GM23338 (cell line): ENCODE data around the gene IVL. TPM values are rescaled to one million over a fixed set of nuclear protein-coding genes. Genes with fewer than 3 reads are reported as not detected.

Experiments used
- ATAC-seq: fragments of 200-7000 bp; cut with Tn5 transposase; 3 replicates; pipeline ENCODE4 v1.9.1; 2020
- DNase-seq: peaks from one replicate; pipeline ENCODE4 v3.0.0-alpha.2; 2015; ENCODE audit warnings: low spot score
- H2AFZ ChIP-seq: fragments of 200-600 bp; sonication (generic); 2 replicates; pipeline ENCODE4 v1.8.0; 2016; ENCODE audit warnings: antibody characterized with exemption, mild to moderate bottlenecking, moderate library complexity
- H3F3A ChIP-seq: fragments of 200-600 bp; sonication (generic); replicated peaks from 2 replicates; pipeline ENCODE4 v1.8.0; 2017; ENCODE audit warnings: antibody characterized with exemption, mixed run types, low read depth
- H3K27ac ChIP-seq: fragments of 200-600 bp; sonication (generic); 2 replicates; pipeline ENCODE4 v1.6.1; 2016; ENCODE audit warnings: low read depth
- H3K27me3 ChIP-seq: fragments of 200-600 bp; sonication (generic); 2 replicates; pipeline ENCODE4 v1.8.0; 2016; ENCODE audit warnings: mild to moderate bottlenecking, mixed run types, moderate library complexity; ENCODE audit not compliant: insufficient read depth
- H3K36me3 ChIP-seq: fragments of 200-600 bp; sonication (generic); 2 replicates; pipeline ENCODE4 v1.8.0; 2016; ENCODE audit warnings: mild to moderate bottlenecking; ENCODE audit not compliant: insufficient read depth
- H3K4me1 ChIP-seq: fragments of 200-600 bp; sonication (generic); 2 replicates; pipeline ENCODE4 v1.8.0; 2016; ENCODE audit warnings: mild to moderate bottlenecking, moderate library complexity; ENCODE audit not compliant: insufficient read depth
- H3K4me2 ChIP-seq: fragments of 200-600 bp; sonication (generic); 2 replicates; pipeline ENCODE4 v1.7.1; 2017; ENCODE audit warnings: mixed run types
- H3K4me3 ChIP-seq: fragments of 200-600 bp; sonication (generic); 2 replicates; pipeline ENCODE4 v1.6.1; 2016; ENCODE audit warnings: mixed run types
- H3K79me2 ChIP-seq: fragments of 200-600 bp; sonication (generic); replicated peaks from 2 replicates; pipeline ENCODE4 v1.8.0; 2017; ENCODE audit warnings: mild to moderate bottlenecking; ENCODE audit not compliant: insufficient read depth
- H3K9me2 ChIP-seq: fragments of 200-600 bp; sonication (generic); 2 replicates; pipeline ENCODE4 v1.8.0; 2017; ENCODE audit not compliant: insufficient read depth
- H4K20me1 ChIP-seq: fragments of 200-600 bp; sonication (generic); replicated peaks from 2 replicates; pipeline ENCODE4 v1.8.0; 2017; ENCODE audit warnings: mild to moderate bottlenecking; ENCODE audit not compliant: insufficient read depth
- H3K27ac Mint-ChIP-seq: 2 replicates; pipeline ENCODE4 v1.8.0; 2020; ENCODE audit warnings: inconsistent platforms, mild to moderate bottlenecking, moderate library complexity, mixed read lengths
- H3K27me3 Mint-ChIP-seq: 3 replicates; pipeline ENCODE4 v1.8.0; 2022; ENCODE audit warnings: low read depth, mild to moderate bottlenecking, moderate library complexity, mixed read lengths, inconsistent platforms; ENCODE audit not compliant: insufficient read depth, poor library complexity
- H3K36me3 Mint-ChIP-seq: 3 replicates; pipeline ENCODE4 v1.8.0; 2021; ENCODE audit warnings: low read depth, mild to moderate bottlenecking, inconsistent platforms, moderate library complexity, mixed read lengths
- H3K4me1 Mint-ChIP-seq: 3 replicates; pipeline ENCODE4 v1.8.0; 2020; ENCODE audit warnings: mild to moderate bottlenecking, inconsistent platforms, mixed read lengths
- H3K4me3 Mint-ChIP-seq: 3 replicates; pipeline ENCODE4 v1.8.0; 2021; ENCODE audit warnings: moderate library complexity, mild to moderate bottlenecking, inconsistent platforms, mixed read lengths
- H3K9me3 Mint-ChIP-seq: 3 replicates; pipeline ENCODE4 v1.8.0; 2020; ENCODE audit warnings: moderate library complexity, mild to moderate bottlenecking, inconsistent platforms, mixed read lengths
- CREB1 ChIP-seq: fragments of 250-450 bp; sonication (Bioruptor Pico); IDR thresholded peaks from 2 replicates; pipeline ENCODE4 v1.5.0; 2020; ENCODE audit warnings: low read depth, mild to moderate bottlenecking, moderate library complexity
- CTCF ChIP-seq, 2 experiments: fragments of 200-600 bp in 1 of 2; sonication (generic) in 1 of 2; conservative IDR thresholded peaks; 2 replicates each; pipeline versions ENCODE4 v1.5.1 to v1.6.1; 2016 to 2017; ENCODE audit warnings: antibody characterized with exemption in 2 of 2, low read depth in 2 of 2, mild to moderate bottlenecking in 2 of 2, moderate library complexity in 1 of 2
- ETS1 ChIP-seq: IDR thresholded peaks from 2 replicates; pipeline ENCODE4 v1.6.1; 2016; ENCODE audit warnings: antibody characterized with exemption
- EZH2 ChIP-seq: fragments of 200-600 bp; sonication (generic); IDR thresholded peaks from one replicate; pipeline ENCODE4 v1.8.0; 2017; ENCODE audit warnings: antibody characterized with exemption, mild to moderate bottlenecking, low read depth; ENCODE audit not compliant: unreplicated experiment
- NANOG ChIP-seq: IDR thresholded peaks from 2 replicates; pipeline ENCODE4 v1.6.1; 2016; ENCODE audit warnings: antibody characterized with exemption, borderline replicate concordance
- ZNF331 ChIP-seq: fragments of 250-450 bp; sonication (Bioruptor Pico); IDR thresholded peaks from 2 replicates; pipeline ENCODE4 v1.5.0; 2020; ENCODE audit warnings: low read depth, mild to moderate bottlenecking, moderate library complexity
- ZNF462 ChIP-seq: fragments of 250-450 bp; sonication (Bioruptor Pico); IDR thresholded peaks from 2 replicates; pipeline ENCODE4 v1.5.0; 2020; ENCODE audit warnings: mild to moderate bottlenecking, moderate library complexity
- long read RNA-seq: library from polyadenylated mRNA; unstranded; transcript quantifications from one replicate; pipeline ENCODE4 v2.0.0, GENCODE V29; 2020; ENCODE audit not compliant: unreplicated experiment
- polyA plus RNA-seq: library from polyadenylated mRNA; unstranded; fragments of >200 nt; fragmentation: Nextera tagmentation; extraction: Ambion mirVana; gene quantifications from 2 replicates; pipeline ENCODE4 v1.2.1, GENCODE V29; 2016
- total RNA-seq: library from RNA; depleted of rRNA; stranded (reverse); fragments of >200 nt; shearing (Covaris generic); gene quantifications from 2 replicates; pipeline ENCODE4 v1.2.3, GENCODE V29; 2014; rRNA removed

The IVL gene
- total RNA-seq (not detected in 2 replicates), polyA plus RNA-seq (not detected in 2 replicates)
- long read RNA-seq: 0 reads

GRCh38 chr1:152907686-152908601 is at the start of gene IVL:
IVL (plus strand) TSS chr1:152908546; CDS start chr1:152909798, 1,252 bp downstream.
- no peak for TF ChIP-seq CREB1
- TF ChIP-seq ETS1: no peak
- TF ChIP-seq CTCF (conservative IDR thresholded peaks at IDR 0.05; ENCODE audit: low read depth in 2 of 2): no peak
- TF ChIP-seq NANOG: no peak
- no peak for TF ChIP-seq ZNF462 (CRISPR knock-in tag)
- no peak for TF ChIP-seq ZNF331 (CRISPR knock-in tag)
- TF ChIP-seq EZH2: no peak
- H3K27me3 ChIP-seq: no peaks in the 10 kb centered on the region
- H3K9me2 ChIP-seq: no peaks in the 10 kb centered on the region
- H3K36me3 Mint-ChIP-seq: peaks cover 5% of the 10 kb centered on the region; the same call in 2 of the 3 replicates
- H3K4me2 ChIP-seq: no peak within 1 kb of the TSS
- no peaks in the 10 kb centered on the region for H3K4me1 ChIP-seq
- H3K4me1 Mint-ChIP-seq: no peaks in the 10 kb centered on the region; the same call in 2 of the 3 replicates
- no peak for DNase-seq
- H3K4me3 Mint-ChIP-seq: no peak within 1 kb of the TSS
- no peaks in the 10 kb centered on the region for H3K79me2 ChIP-seq
- H3K4me3 ChIP-seq: no peak within 1 kb of the TSS
- H3K36me3 ChIP-seq: no peaks in the 10 kb centered on the region
- H3K27ac ChIP-seq: no peak within 1 kb of the TSS
- no peak for ATAC-seq
- H3K27me3 Mint-ChIP-seq: peaks cover 6% of the 10 kb centered on the region
- no peak within 1 kb of the TSS for H2AFZ ChIP-seq
- no peaks in the 10 kb centered on the region for H4K20me1 ChIP-seq
- H3K27ac Mint-ChIP-seq: no peak within 1 kb of the TSS
- H3K9me3 Mint-ChIP-seq: peaks cover 8% of the 10 kb centered on the region; the same call in 2 of the 3 replicates
- no peaks in the 10 kb centered on the region for H3F3A ChIP-seq
